ENCODE data around the gene ADAMTS3.

- TF ChIP-seq, protein P1, sequence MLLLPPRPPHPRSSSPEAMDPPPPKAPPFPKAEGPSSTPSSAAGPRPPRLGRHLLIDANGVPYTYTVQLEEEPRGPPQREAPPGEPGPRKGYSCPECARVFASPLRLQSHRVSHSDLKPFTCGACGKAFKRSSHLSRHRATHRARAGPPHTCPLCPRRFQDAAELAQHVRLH (tag by site-specific recombination; IDR thresholded peaks at IDR 0.05) = no peak
- TF ChIP-seq KLF16 (tag by site-specific recombination; IDR thresholded peaks at IDR 0.05) = no peak
- TF ChIP-seq FEZF1 (tag by site-specific recombination; IDR thresholded peaks at IDR 0.05) = no peak
- TF ChIP-seq ZNF114 (tag by site-specific recombination; IDR thresholded peaks at IDR 0.05) = no peak
These were observed 174.9 kb downstream of the ADAMTS3 start for GRCh38 chr4:72394012-72394663.

All from HEK293 (cell line).